Measurements from ENCODE around the gene TMPRSS6.

Gene TMPRSS6

GRCh38 chr22:37112084-37112728 is 2.7 kb upstream of the TMPRSS6 start:
- DNase-seq: no peak

DNA sequence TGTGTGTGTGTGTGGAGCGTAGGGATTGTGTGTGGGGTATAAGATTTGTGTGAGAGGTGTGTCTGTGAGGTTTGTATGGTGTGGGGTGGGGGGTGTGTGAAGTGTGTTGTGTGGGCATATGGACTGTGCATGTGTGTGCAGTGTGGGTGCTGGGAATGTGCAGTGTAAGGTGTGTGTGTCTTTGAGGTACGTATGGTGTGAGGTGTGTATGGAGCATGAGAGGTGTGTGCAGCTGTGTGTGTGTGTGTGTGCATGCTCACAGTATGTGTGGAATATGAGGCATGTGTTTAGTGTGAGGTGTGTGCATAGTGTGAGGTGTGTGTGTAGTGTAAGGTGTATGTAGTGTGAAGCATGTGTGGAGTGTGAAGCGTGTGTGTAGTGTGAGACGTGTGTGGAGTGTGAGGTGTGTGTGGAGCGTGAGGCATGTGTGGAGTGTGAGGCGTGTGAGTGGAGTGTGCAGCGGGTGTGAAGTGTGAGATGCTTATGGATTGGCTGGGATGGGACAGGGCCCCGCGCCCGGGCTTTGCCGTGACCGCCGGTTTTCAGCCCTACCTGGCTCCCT is 1.7 kb upstream of the TMPRSS6 start:
- DNase-seq: no peak

- DNase-seq: no peak
Measured at GRCh38 chr22:37107816-37108621, 1.5 kb downstream of the TMPRSS6 start.

- DNase-seq: no peak
Measured at GRCh38 chr22:37105990-37106389, 3.5 kb downstream of the TMPRSS6 start.

- DNase-seq: no peak
Measured at GRCh38 chr22:37105154-37105553, 4.4 kb downstream of the TMPRSS6 start.

- no peak for DNase-seq
Measured at GRCh38 chr22:37103656-37104452, 5.7 kb downstream of the TMPRSS6 start.

GRCh38 chr22:37103151-37103550 is 6.4 kb downstream of the TMPRSS6 start:
- DNase-seq: no peak

- no peak for DNase-seq
Measured at GRCh38 chr22:37101311-37102066, 8.0 kb downstream of the TMPRSS6 start.

DNA sequence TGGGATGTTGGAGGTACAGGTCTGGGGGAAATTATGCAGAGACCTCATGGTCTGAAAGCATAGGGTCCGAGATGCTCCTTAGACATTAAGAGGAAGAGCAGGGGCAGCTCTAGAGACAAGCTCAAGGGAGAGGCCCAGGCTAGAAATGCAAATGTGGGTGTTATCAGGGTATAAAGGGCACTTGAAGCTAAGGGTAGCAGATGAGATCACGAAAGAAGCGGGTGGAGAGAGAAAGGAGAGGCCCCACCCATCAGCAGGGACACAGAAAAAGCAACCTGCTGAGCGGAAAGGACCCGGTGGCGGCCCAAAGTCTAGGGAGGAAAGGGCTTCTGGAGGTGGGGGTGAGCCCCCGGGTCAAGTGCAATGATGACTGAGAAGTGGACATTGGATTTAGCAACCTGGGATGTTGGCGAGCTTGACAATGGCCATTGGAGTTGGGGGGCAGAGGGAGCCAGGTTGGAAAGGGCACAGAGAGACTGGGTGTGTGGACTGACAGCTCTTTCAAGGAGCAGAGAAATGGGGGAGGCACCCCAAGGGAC is 8.9 kb downstream of the TMPRSS6 start:
- DNase-seq: no peak

DNA sequence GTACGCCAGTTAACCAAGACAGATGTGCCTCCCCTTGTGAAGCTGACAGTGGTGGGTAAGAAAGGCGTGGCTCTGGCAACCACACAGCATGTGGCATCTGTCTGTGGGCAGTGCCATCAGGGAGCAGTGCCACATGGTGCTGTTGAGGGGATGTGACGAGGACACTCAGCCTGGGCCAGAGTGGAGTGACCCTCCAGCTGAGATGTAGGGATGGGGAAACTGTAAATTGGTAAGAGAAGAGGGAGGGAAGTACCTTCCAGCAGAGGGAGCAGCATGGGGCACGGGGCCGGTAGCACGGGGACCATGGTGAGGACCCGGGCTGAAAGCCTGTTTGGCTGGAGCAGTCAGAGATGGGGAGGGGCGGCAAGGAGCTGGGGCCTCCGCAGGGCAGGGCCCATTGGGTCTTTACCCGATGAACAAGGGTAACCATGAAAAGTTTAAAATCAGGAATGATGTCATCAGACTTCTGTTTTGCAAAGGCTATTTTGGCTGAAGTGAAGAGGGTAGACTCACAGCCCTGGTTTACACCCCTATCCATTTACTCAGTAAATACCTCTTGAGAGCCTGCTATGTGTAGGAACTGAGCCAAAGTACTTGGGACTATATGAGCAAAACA is 10.4 kb downstream of the TMPRSS6 start:
- no peak for DNase-seq

GRCh38 chr22:37097346-37097745 is 12.2 kb downstream of the TMPRSS6 start:
- DNase-seq: no peak

DNA sequence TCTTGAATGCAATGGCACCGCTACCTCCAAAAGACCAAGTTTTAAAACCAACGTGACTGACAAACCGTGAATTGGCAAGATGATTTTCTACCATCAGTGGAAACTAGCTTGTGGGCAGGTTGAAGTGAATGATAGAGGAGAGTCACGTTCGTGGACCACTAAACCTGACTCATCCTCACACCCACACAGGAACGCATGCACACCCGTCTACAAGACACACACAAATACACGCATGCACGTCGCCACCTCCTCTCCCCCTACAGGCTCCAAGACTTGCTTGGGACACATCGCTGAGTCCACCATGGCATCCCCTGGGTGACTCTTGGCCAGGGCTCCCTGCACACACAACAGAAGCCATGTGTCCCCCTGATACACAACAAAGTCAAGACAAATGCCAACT is 14.4 kb downstream of the TMPRSS6 start:
- DNase-seq: no peak

DNA sequence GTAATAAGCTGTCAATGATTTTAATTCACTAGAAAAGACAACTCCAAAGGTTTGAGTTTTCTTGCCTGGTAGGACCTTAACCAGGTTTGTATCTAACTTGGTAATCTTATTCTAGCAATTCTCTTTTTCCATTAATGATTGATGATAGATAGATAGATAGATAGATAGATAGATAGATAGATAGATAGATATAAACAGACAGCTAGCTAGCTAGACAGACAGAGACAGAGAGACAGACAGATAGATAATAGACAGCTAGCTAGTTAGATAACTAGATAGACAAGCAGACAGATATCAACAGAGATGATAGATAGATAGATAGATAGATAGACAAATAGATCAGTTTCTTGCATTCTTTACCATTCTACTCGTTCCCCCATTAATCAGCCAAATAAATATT is 15.3 kb downstream of the TMPRSS6 start:
- no peak for DNase-seq

DNA sequence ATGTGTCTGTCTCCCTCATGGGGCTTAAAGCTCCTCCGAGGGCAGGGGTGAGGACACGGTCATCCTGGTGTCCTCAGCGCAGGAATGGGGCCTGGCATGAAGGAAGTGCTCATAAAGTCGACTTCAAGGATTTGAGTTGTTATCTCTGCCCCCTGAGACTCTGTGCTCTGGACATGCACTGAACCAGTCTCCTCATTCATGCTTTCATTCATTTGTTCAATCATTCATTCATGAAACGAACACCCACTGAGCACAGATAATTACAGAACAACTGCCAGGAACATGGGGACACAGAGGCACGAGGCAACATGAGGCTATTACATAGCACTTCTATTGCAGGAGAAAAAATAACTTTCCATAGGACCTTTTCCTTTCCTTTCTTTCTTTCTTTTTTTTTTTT is 16.5 kb downstream of the TMPRSS6 start:
- DNase-seq: no peak

- no peak for DNase-seq
Measured at GRCh38 chr22:37091994-37092393, 17.5 kb downstream of the TMPRSS6 start.

DNA sequence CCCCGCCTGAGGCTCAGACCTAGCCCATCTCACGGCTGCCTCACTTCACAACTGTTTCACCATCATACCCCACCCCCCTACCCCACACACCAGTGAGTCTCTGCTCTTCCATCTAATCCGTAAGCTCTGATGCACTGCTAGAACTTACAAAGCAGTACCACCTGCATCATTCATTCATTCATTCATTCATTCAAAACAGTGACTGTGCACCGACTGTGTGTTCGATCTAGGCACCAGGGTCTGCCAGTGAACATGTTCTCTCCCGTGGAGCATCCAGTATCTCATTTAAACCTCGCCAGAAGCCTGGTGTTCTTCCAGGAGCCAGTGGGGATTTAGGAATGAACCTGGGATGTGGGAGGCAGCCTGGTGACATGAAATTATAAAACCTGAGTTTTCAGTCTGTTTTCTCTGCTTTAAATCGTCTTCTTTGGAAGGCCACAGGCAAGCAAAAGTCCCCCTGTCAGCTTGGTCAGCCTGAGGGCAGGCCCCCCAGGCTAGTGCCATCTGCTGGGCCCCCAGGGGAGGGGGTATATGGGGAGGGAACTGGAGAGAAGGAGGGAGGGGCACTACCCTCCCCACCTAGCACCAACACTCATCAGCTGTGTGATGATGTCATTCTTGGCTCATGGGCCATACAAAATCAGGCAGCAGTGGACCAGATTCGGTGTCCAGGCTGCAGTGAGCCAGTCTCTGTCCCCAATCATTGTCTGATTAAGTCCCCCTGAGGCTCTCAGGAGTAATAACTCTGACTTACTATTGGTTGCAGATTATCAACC is 18.4 kb downstream of the TMPRSS6 start:
- DNase-seq: no peak

- DNase-seq: no peak
Measured at GRCh38 chr22:37089434-37089833, 20.1 kb downstream of the TMPRSS6 start.

- no peak for DNase-seq
Measured at GRCh38 chr22:37088750-37089408, 20.6 kb downstream of the TMPRSS6 start.

DNA sequence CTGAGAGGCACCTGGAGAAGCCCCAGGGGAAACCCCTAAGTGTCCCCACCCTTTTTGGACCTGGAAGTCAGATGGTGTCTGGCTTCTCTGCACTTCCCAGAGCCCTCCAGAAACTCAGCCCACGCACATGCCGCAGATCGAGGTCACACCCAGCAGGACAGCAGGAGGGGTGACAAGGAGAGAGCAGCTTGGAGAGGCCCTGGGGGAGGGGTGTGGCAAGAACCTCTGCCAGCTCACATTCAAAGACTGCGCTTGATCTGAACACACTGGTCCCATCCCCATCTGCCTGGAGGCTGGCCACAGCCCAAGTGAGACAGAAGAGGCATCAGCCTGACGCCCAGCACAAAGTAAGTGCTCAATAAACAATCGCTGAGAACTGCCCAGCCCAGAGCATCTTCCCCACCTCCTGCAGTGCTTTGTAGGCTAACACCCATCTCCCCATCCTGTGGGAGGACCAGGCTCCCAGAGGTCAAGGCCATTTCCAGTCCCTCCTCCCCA is 21.4 kb downstream of the TMPRSS6 start:
- DNase-seq: no peak

DNA sequence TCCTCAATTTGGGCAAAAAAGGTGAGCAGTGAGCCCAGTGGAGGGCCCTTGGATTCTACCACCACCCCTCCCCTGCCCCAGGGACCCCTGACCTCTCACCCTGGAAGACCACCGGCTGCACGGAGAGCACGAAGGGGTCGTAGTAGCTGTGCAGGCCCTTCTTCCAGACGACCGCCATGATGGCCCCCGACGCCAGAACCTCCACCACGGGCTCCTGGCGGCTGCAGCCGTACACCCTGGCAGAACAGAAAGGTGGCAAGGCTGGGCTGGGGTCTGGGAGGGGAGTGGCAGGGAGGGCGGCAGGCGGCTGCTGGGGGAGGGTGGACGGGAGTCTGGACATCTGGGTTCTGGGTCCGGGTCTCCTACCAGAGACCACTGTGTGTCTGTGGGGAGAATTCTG is 23.3 kb downstream of the TMPRSS6 start:
- no peak for DNase-seq
